GM18951 (cell line): Measurements from ENCODE around the gene FBXO5.

Experiments used
- POLR2A ChIP-seq: IDR thresholded peaks from 4 replicates; pipeline ENCODE4 v1.6.1; 2011; ENCODE audit warnings: mild to moderate bottlenecking; ENCODE audit not compliant: insufficient read length, insufficient read depth; ENCODE audit errors: extremely low read depth
- in situ Hi-C: fragments of 300-500 bp; cut with MboI; formaldehyde crosslinking; loops from one replicate; pipeline ENCODE4 v1.12.0; 2022; ENCODE audit warnings: low sequenced_read_pairs, mixed read lengths, inconsistent platforms; ENCODE audit not compliant: unreplicated experiment

The FBXO5 gene, protein sequence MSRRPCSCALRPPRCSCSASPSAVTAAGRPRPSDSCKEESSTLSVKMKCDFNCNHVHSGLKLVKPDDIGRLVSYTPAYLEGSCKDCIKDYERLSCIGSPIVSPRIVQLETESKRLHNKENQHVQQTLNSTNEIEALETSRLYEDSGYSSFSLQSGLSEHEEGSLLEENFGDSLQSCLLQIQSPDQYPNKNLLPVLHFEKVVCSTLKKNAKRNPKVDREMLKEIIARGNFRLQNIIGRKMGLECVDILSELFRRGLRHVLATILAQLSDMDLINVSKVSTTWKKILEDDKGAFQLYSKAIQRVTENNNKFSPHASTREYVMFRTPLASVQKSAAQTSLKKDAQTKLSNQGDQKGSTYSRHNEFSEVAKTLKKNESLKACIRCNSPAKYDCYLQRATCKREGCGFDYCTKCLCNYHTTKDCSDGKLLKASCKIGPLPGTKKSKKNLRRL

DNA sequence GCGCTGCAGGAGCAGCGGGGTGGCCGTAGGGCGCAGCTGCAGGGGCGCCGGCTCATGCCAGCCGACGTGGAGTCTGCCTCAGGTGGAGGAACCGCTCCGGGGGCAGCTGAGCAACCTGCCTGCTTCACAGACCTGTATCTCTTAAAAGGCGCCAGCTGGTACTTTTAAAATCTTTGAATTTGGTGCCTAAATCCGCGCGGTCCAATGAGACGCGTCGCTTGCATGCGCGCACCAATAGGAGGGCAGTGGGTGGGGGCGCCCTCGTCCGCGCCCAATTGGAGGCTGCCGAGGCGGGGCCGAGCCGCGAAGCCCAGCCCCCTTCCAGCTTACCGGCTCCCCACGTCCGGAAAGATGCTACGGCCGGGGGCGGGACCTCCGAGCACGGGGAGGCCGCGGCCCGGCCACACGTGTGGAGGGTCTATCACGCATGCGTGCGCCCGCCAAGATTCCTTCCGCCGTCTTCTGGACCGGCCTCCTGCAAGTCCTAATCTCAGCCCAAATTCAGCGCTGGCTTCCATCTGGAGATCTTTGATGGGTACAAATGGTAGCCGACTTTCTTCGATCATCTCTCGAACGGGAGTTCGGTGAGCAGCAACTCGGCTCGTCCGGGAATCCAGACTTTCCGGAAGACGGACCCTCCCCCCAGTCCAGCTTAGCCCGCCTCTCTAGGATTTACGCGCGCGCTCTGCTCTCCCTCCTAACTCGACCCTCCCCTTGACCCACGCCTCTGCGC, at the start of gene FBXO5:
Gene FBXO5 (minus strand): TSS at position 138 of the 733 bp plus-strand sequence. CDS start 82 bp downstream, at position 56.
- in situ Hi-C loops, result loop anchor here (25.0 kb wide), 1 partner anchor 1279 kb away; no protein-coding TSS in a partner anchor
- TF ChIP-seq POLR2A, result peak; percentile 86

DNA sequence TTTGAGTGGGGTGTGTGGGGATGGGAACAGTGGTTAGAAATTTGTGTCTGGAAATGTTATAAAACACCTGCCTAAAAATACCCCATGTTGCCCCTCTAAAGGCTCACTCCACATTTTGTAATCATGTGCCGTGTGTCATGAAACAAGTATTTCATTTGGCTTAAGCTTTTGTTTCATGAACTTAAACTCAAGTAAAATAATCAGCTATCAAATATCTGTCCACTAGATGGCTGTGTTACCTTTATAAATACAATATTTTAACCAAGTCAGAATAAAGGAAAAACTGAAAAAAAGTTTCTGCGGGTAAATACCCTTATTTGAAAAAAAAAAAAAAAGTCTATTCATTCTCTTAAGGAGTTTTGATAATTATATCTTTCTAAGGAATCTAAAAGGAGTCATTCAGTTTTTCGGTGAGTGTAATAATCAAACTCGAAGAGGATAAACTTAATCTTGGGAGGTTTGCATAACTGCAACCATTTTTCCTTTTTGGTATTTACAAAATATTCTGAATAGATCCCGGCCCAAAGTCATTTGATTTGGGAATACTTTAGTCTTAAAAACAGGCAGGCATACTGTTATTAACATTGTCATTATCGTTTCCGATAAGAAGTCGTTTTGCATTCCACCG, 49.5 kb upstream of the FBXO5 start:
- no peak for TF ChIP-seq POLR2A
- in situ Hi-C loops, result loop anchor here (25.0 kb wide), 1 partner anchor 280 kb away; no protein-coding TSS in a partner anchor

DNA sequence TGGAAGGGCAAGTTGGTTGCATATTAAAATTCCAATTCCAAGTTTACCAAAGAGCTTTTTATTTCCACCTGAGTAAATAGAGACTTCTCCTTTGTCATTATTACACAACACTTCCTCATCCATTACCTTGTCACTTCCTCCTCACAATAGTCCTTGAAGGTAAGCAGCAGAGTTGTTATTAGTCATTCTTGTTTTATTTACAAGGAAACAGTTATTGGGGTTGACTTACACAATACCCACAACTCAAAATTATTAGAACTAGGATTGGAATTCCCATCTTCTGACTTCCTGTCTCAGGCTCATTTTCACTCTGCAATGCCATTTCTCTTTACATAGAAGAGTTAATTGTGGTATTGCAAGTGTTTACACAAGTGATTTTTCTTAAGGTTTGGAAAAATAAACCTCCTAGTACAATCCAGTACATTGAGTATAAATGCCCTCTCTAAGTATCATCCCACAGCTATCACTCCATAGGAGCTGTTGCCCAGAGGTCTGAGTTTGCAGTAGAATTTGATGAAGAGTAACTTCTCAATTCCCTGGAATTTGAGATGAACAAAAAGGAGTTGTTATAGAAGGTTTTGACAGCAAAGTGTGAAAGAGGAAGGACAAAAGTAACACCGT, 48.6 kb upstream of the FBXO5 start:
- in situ Hi-C loops, result loop anchor here (25.0 kb wide), 1 partner anchor 281 kb away; no protein-coding TSS in a partner anchor
- TF ChIP-seq POLR2A, result no peak

DNA sequence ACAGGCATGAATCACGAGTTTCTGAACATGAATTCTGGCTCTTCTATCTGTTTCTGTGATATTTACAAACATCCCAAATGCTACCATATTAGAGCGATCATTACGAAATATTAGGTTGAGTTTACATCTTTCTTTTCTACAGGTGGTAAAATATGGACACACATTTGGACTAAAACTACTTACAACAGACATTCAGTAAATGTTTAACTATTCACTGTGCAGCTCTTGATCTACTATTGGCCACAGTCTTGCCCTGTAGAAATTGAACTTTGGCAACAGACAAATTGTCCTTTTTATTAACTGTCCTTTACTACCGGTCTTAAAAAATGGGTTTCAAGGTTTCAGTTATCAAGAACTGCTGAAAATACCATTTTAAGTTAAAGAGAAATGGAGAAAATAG, 46.1 kb upstream of the FBXO5 start:
- in situ Hi-C loops, result loop anchor here (10.0 to 25.0 kb wide), 2 partner anchors 174 to 283 kb away; no protein-coding TSS in a partner anchor
- no peak for TF ChIP-seq POLR2A

- in situ Hi-C loops, result loop anchor here (10.0 to 25.0 kb wide), 2 partner anchors 173 to 284 kb away; no protein-coding TSS in a partner anchor
- TF ChIP-seq POLR2A, result no peak
These were observed 45.4 kb upstream of the FBXO5 start for GRCh38 chr6:153028286-153028685.

DNA sequence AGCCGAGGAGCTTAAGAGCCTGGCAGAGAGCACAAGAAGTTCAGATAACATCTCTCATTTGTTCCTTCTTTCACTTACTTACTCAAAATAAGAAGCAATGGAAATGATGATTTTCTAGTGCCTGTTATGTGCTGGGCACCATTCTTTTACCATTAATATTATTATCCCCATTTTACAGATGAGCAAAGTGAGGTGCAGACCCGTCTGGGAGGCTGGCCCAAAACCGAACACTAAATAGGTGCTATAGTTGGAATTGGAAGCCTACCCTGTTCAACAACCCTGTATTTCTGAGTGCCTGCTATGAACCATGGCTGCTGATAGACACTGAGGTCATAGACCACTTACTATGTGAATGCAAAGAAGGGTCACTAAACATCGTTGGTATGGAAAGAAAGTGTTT, 44.6 kb upstream of the FBXO5 start:
- TF ChIP-seq POLR2A, result no peak
- in situ Hi-C loops, result loop anchor here (10.0 to 25.0 kb wide), 2 partner anchors 173 to 285 kb away; no protein-coding TSS in a partner anchor

DNA sequence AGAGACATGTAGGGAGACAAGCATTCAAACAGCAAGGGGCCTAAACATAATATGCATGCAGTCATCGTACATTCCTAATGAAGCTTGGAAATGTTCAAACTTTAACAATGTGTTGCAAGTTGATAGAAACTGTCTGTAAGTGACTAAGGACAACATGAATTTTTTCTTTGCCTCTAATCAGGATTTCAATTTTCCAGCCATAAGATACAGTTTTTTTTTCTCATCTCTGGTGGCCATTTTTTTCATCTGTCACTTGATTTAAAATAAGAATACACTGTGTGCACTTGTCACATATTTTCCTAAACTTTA, 41.8 kb upstream of the FBXO5 start:
- in situ Hi-C loops, result loop anchor here (10.0 to 25.0 kb wide), 2 partner anchors 170 to 288 kb away; no protein-coding TSS in a partner anchor
- no peak for TF ChIP-seq POLR2A

- no peak for TF ChIP-seq POLR2A
- in situ Hi-C loops, result loop anchor here (10.0 kb wide), 1 partner anchor 169 kb away; no protein-coding TSS in a partner anchor
These were observed 41.3 kb upstream of the FBXO5 start for GRCh38 chr6:153023977-153024708.

- TF ChIP-seq POLR2A, result no peak
- in situ Hi-C loops, result no loop called here
These were observed 35.5 kb upstream of the FBXO5 start for GRCh38 chr6:153018355-153018754.

GRCh38 chr6:153016846-153017245, 34.0 kb upstream of the FBXO5 start:
- TF ChIP-seq POLR2A, result no peak
- in situ Hi-C loops, result no loop called here

- no peak for TF ChIP-seq POLR2A
- in situ Hi-C loops, result no loop called here
These were observed 32.3 kb upstream of the FBXO5 start for GRCh38 chr6:153015094-153015640.

GRCh38 chr6:153013438-153013837, 30.6 kb upstream of the FBXO5 start:
- in situ Hi-C loops, result no loop called here
- TF ChIP-seq POLR2A, result no peak
